ENCODE results near the gene MTHFR.

GRCh38 chr1:11757047-11757446 lies 48.7 kb downstream of the MTHFR start:
- no peak for TF ChIP-seq CTCF (IDR thresholded peaks at IDR 0.05)
- no peak for TF ChIP-seq POLR2A (IDR thresholded peaks at IDR 0.05)
